Esophagus squamous epithelium (tissue), 4 donors: ENCODE results near the gene GPR68.

ENCODE experiments used
- CTCF ChIP-seq, 6 experiments: fragments of 450-650 bp in 4 of 6; fragments of 200-600 bp in 2 of 6; sonication (generic) in 2 of 6; IDR thresholded peaks; one replicate each; pipeline ENCODE4 v1.5.1; 2016 to 2019; ENCODE audit warnings: antibody characterized with exemption in 6 of 6, mild to moderate bottlenecking in 4 of 6, moderate library complexity in 4 of 6
- POLR2A ChIP-seq, 4 donors: fragments of 450-650 bp; IDR thresholded peaks; one replicate each; pipeline ENCODE4 v1.6.1; 2017; ENCODE audit warnings: antibody characterized with exemption in 4 of 4, mild to moderate bottlenecking in 4 of 4, moderate library complexity in 3 of 4

GRCh38 chr14:91274796-91275195, 30.3 kb upstream of the GPR68 start:
- TF ChIP-seq CTCF (IDR thresholded peaks at IDR 0.05) (no peak), POLR2A (IDR thresholded peaks at IDR 0.05) (no peak)
